H9 (cell line): ENCODE data around the gene LTF. TPM values are rescaled to one million over a fixed set of nuclear protein-coding genes. Genes with fewer than 3 reads are reported as not detected.

Source experiments
- DNase-seq: peaks from one replicate; pipeline ENCODE4 v3.0.0-alpha.2; 2017
- H2AFZ ChIP-seq: one replicate; pipeline ENCODE4 v1.6.1; 2013; ENCODE audit warnings: mild to moderate bottlenecking, low read length, control low read depth, moderate library complexity
- H2AK5ac ChIP-seq: 2 replicates; pipeline ENCODE4 v1.6.1; 2013; ENCODE audit warnings: low read length, control low read depth, mixed read lengths; ENCODE audit not compliant: insufficient read length
- H2BK120ac ChIP-seq: one replicate; pipeline ENCODE4 v1.6.1; 2013; ENCODE audit warnings: low read depth, mild to moderate bottlenecking, low read length, control low read depth, inconsistent platforms; ENCODE audit not compliant: poor library complexity, severe bottlenecking
- H2BK12ac ChIP-seq: 2 replicates; pipeline ENCODE4 v1.6.1; 2013; ENCODE audit warnings: low read length, control low read depth, mixed read lengths, low read depth; ENCODE audit not compliant: insufficient read length
- H2BK15ac ChIP-seq: 2 replicates; pipeline ENCODE4 v1.6.1; 2013; ENCODE audit warnings: low read depth, low read length, control low read depth
- H2BK20ac ChIP-seq: one replicate; pipeline ENCODE4 v1.6.1; 2013; ENCODE audit warnings: low read depth, mild to moderate bottlenecking, low read length, control low read depth, inconsistent platforms; ENCODE audit not compliant: poor library complexity, severe bottlenecking
- H2BK5ac ChIP-seq: 2 replicates; pipeline ENCODE4 v1.6.1; 2013; ENCODE audit warnings: low read length, control low read depth, mixed read lengths; ENCODE audit not compliant: insufficient read length
- H3K14ac ChIP-seq: 2 replicates; pipeline ENCODE4 v1.6.1; 2013; ENCODE audit warnings: low read length, control low read depth; ENCODE audit not compliant: insufficient read depth
- H3K18ac ChIP-seq: 2 replicates; pipeline ENCODE4 v1.6.1; 2013; ENCODE audit warnings: low read depth, mild to moderate bottlenecking, mixed read lengths, low read length, control low read depth; ENCODE audit not compliant: insufficient read length
- H3K23ac ChIP-seq: 2 replicates; pipeline ENCODE4 v1.6.1; 2013; ENCODE audit warnings: low read length, control low read depth, mixed read lengths, low read depth; ENCODE audit not compliant: insufficient read length
- H3K23me2 ChIP-seq: 2 replicates; pipeline ENCODE4 v1.6.1; 2013; ENCODE audit warnings: low read depth, mild to moderate bottlenecking, mixed read lengths, low read length, control low read depth; ENCODE audit not compliant: insufficient read length, poor library complexity, severe bottlenecking
- H3K27ac ChIP-seq: 2 replicates; pipeline ENCODE4 v1.5.1; 2013; ENCODE audit warnings: low read length, control low read depth, mixed read lengths, low read depth; ENCODE audit not compliant: insufficient read length
- H3K27me3 ChIP-seq: 2 replicates; pipeline ENCODE4 v1.6.1; 2013; ENCODE audit warnings: low read length, control low read depth, inconsistent platforms; ENCODE audit not compliant: insufficient read depth
- H3K4ac ChIP-seq: 2 replicates; pipeline ENCODE4 v1.6.1; 2013; ENCODE audit warnings: low read depth, mild to moderate bottlenecking, control low read depth, inconsistent platforms, low read length, moderate library complexity
- H3K4me1 ChIP-seq: 2 replicates; pipeline ENCODE4 v1.6.1; 2013; ENCODE audit warnings: low read length, control low read depth, inconsistent platforms; ENCODE audit not compliant: insufficient read depth
- H3K4me2 ChIP-seq: 2 replicates; pipeline ENCODE4 v1.6.1; 2013; ENCODE audit warnings: low read length, control low read depth, mixed read lengths; ENCODE audit not compliant: insufficient read length, insufficient read depth
- H3K56ac ChIP-seq: 2 replicates; pipeline ENCODE4 v1.6.1; 2013; ENCODE audit warnings: low read depth, mild to moderate bottlenecking, mixed read lengths, low read length, control low read depth; ENCODE audit not compliant: insufficient read length
- H3K79me1 ChIP-seq: 2 replicates; pipeline ENCODE4 v1.6.1; 2013; ENCODE audit warnings: low read depth, mild to moderate bottlenecking, moderate library complexity, low read length, control low read depth, inconsistent platforms; ENCODE audit not compliant: insufficient read depth, poor library complexity, severe bottlenecking
- H3K79me2 ChIP-seq: 2 replicates; pipeline ENCODE4 v1.6.1; 2013; ENCODE audit warnings: low read length, control low read depth, inconsistent platforms; ENCODE audit not compliant: insufficient read depth
- H3K9ac ChIP-seq: 2 replicates; pipeline ENCODE4 v1.6.1; 2013; ENCODE audit warnings: low read length, control low read depth, mixed read lengths; ENCODE audit not compliant: insufficient read length; ENCODE audit errors: extremely low read depth
- H3K9me3 ChIP-seq: one replicate; pipeline ENCODE4 v1.6.1; 2013; ENCODE audit warnings: low read depth, low read length, inconsistent platforms; ENCODE audit not compliant: control insufficient read depth
- H3T11ph ChIP-seq: one replicate; pipeline ENCODE4 v1.6.1; 2013; ENCODE audit warnings: mild to moderate bottlenecking, low read length, control low read depth, inconsistent platforms
- H4K20me1 ChIP-seq: one replicate; pipeline ENCODE4 v1.6.1; 2013; ENCODE audit not compliant: control insufficient read depth, insufficient read length, insufficient read depth
- H4K5ac ChIP-seq: 2 replicates; pipeline ENCODE4 v1.6.1; 2013; ENCODE audit warnings: low read depth, mild to moderate bottlenecking, mixed read lengths, low read length, control low read depth; ENCODE audit not compliant: insufficient read length
- H4K8ac ChIP-seq: replicated peaks from 2 replicates; pipeline ENCODE4 v1.6.1; 2013; ENCODE audit warnings: low read length, control low read depth, mixed read lengths, low read depth; ENCODE audit not compliant: insufficient read length
- H4K91ac ChIP-seq: 2 replicates; pipeline ENCODE4 v1.6.1; 2013; ENCODE audit warnings: low read depth, mild to moderate bottlenecking, moderate library complexity, mixed read lengths, low read length, control low read depth; ENCODE audit not compliant: insufficient read length
- H3K27ac Mint-ChIP-seq, 3 experiments: 2 replicates in 2 of 3; 3 replicates in 1 of 3; pipeline ENCODE4 v1.8.0; 2020 to 2021; ENCODE audit warnings: mixed read lengths in 3 of 3, mild to moderate bottlenecking in 1 of 3, moderate library complexity in 1 of 3
- H3K27me3 Mint-ChIP-seq: 2 replicates; pipeline ENCODE4 v1.8.0; 2021; ENCODE audit warnings: low read depth, mild to moderate bottlenecking, moderate library complexity, mixed read lengths
- H3K36me3 Mint-ChIP-seq, 3 experiments: 2 replicates in 2 of 3; 3 replicates in 1 of 3; pipeline ENCODE4 v1.8.0; 2020 to 2021; ENCODE audit warnings: low read depth in 3 of 3, mixed read lengths in 3 of 3; ENCODE audit not compliant: insufficient read depth in 1 of 3
- H3K4me1 Mint-ChIP-seq, 2 experiments: 2 replicates each; pipeline ENCODE4 v1.8.0; 2020; ENCODE audit warnings: mixed read lengths in 2 of 2
- H3K4me3 Mint-ChIP-seq, 2 experiments: 2 replicates in 1 of 2; 3 replicates in 1 of 2; pipeline ENCODE4 v1.8.0; 2020 to 2021; ENCODE audit warnings: mild to moderate bottlenecking in 2 of 2, mixed read lengths in 2 of 2, moderate library complexity in 1 of 2
- H3K9me3 Mint-ChIP-seq, 2 experiments: 2 replicates in 1 of 2; 3 replicates in 1 of 2; pipeline ENCODE4 v1.8.0; 2020; ENCODE audit warnings: mild to moderate bottlenecking in 2 of 2, mixed read lengths in 2 of 2, moderate library complexity in 1 of 2
- WGBS: extraction: QIAGEN DNeasy Blood & Tissue Kit; methylation state at CpG from one replicate; pipeline ENCODE4 v1.1.7; 2013; ENCODE audit warnings: missing lambda C conversion rate, low lambda C conversion rate, mixed read lengths; ENCODE audit not compliant: insufficient read length; ENCODE audit errors: extremely low coverage; 5-methylcytosine and 5-hydroxymethylcytosine counted together
- total RNA-seq: library from RNA; stranded (reverse); gene quantifications from 2 replicates; pipeline ENCODE4 v1.2.1, GENCODE V29; 2021
- TF ChIP-seq, protein P1 (sequence below): fragments of 200-600 bp; sonication (generic); conservative IDR thresholded peaks from 3 replicates; pipeline ENCODE4 v1.8.0; 2021; ENCODE audit warnings: antibody characterized with exemption, mild to moderate bottlenecking

LTF gene
- total RNA-seq, 1 experiment from 2014 or later, result not detected

DNA sequence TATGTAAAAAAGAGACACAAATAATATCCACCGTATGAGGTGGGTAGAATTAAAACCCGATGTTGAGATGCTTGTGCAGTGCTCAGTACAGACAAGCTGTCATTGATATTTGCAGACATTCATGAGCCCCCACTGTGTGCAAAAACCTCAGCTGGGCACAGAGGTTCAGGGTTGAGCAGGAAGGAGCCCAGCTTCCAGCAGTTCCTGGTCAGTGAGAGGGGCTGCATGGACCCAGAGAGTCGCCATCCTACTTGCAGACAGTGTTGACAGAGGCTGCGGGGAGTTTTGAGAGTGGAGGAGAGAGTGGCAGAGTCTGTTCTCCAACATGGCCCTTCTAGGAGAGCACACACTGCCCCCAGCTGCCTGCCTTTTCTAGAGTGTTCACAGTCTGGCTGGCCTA, 6.1 kb upstream of the LTF start:
- Histone ChIP-seq H3K23ac (no peak overlapping the region), H2BK20ac (no peak overlapping the region), H3K56ac (no peak overlapping the region), H3K79me2 (no peaks in the 10 kb centered on the region), H3K79me1 (no peaks in the 10 kb centered on the region), H4K20me1 (no peaks in the 10 kb centered on the region), H3K9me3 (no peaks in the 10 kb centered on the region), H2AK5ac (no peak overlapping the region), H3K23me2 (no peaks in the 10 kb centered on the region), H3K18ac (no peak overlapping the region), H3K27ac (no peak overlapping the region), H3K4me1 (no peaks in the 10 kb centered on the region), H4K8ac (no peak overlapping the region), H4K91ac (no peak overlapping the region), H2AFZ (no peak overlapping the region), H2BK12ac (no peak overlapping the region), H3T11ph (no peak overlapping the region), H2BK120ac (no peak overlapping the region), H4K5ac (no peak overlapping the region), H3K4ac (no peak overlapping the region), H2BK5ac (no peak overlapping the region), H3K9ac (no peak overlapping the region), H3K4me2 (no peak overlapping the region), H3K27me3 (no peaks in the 10 kb centered on the region; the same call in 1 of the 2 replicates), H2BK15ac (no peak overlapping the region), H3K14ac (no peak overlapping the region)
- Mint-ChIP-seq H3K27ac (no peak overlapping the region), H3K36me3 (peaks cover 4 to 14% (median 6%) of the 10 kb centered on the region in 3 experiments; a peak in 6 of 7 replicates), H3K4me1 (0 out of 4 replicates have a peak, but pooled peaks cover 0 to 4% of the 10 kb centered on the region in 2 experiments), H3K27me3 (peaks cover 19% of the 10 kb centered on the region), H3K9me3 (peaks cover 10 to 12% of the 10 kb centered on the region in 2 experiments), H3K4me3 (no peak overlapping the region)
- peak; percentile 18 for DNase-seq
- TF ChIP-seq, protein P1, sequence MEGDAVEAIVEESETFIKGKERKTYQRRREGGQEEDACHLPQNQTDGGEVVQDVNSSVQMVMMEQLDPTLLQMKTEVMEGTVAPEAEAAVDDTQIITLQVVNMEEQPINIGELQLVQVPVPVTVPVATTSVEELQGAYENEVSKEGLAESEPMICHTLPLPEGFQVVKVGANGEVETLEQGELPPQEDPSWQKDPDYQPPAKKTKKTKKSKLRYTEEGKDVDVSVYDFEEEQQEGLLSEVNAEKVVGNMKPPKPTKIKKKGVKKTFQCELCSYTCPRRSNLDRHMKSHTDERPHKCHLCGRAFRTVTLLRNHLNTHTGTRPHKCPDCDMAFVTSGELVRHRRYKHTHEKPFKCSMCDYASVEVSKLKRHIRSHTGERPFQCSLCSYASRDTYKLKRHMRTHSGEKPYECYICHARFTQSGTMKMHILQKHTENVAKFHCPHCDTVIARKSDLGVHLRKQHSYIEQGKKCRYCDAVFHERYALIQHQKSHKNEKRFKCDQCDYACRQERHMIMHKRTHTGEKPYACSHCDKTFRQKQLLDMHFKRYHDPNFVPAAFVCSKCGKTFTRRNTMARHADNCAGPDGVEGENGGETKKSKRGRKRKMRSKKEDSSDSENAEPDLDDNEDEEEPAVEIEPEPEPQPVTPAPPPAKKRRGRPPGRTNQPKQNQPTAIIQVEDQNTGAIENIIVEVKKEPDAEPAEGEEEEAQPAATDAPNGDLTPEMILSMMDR, result no peak
- WGBS, result no CpG with 5 or more reads among the region's 4 CpGs
